C1 segment of cervical spinal cord (tissue), 14 donors: ENCODE data around the gene NBEA.
"Not testable (repeated sequence)": the region's sequence is repeated elsewhere in the genome, so short reads cannot be mapped to it uniquely, and the experiment has no call there.

Experiments used
- DNase-seq, 14 donors: peaks; one replicate each; lab custom pipeline; 2025; lab: John Stamatoyannopoulos, UW

Gene NBEA

GRCh38 chr13:35379663-35380062 lies 437.6 kb downstream of the NBEA start:
- DNase-seq: no peak

- DNase-seq: no peak
Observed at GRCh38 chr13:35387682-35388250, 445.7 kb downstream of the NBEA start.

DNA sequence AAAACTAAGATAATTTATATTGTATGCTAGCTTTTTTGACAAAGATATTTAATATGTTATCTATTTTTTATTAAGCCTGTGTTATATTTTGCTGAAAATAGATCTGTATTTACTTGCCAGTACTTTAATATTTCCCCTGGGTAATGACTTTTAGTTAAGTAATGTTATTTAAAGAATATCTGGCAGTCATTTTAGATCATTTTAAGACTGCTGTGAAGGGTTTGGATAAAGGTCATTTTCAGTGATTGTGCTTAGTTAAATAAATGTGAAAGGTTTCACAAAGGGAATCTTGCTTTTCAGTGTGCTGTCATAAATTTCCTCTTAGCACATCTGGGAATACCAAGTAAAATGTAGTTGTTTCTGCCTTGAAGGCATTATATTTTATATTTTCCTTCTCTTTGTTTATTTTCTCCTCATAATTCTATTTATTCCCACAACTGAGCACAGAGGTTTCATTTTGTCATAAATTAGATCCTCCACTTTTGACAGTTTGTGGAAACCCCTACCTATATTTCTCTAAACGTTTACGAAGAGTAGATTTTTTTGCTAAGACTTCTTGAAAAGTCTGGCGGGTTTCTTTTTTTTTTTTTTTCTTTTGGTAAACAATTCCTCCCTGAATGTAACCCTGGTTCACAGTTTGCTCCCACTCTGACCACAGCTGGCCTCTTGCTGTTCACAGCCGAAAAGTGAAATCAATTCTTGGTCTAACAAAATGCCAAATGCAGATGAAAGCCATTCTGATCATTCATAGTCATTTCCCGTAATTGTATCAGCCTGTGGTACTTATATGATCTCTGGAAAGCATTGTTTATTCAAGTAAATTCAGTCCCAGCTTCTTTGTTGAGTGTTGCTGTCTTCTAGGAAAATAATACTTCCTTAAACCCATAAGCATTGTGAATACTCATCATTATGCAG lies 446.6 kb downstream of the NBEA start:
- DNase-seq: no peak

- DNase-seq: no peak
Observed at GRCh38 chr13:35389535-35389934, 447.5 kb downstream of the NBEA start.

- no peak for DNase-seq
Observed at GRCh38 chr13:35392768-35393167, 450.7 kb downstream of the NBEA start.

GRCh38 chr13:35393886-35394285 lies 451.8 kb downstream of the NBEA start:
- no peak for DNase-seq

DNA sequence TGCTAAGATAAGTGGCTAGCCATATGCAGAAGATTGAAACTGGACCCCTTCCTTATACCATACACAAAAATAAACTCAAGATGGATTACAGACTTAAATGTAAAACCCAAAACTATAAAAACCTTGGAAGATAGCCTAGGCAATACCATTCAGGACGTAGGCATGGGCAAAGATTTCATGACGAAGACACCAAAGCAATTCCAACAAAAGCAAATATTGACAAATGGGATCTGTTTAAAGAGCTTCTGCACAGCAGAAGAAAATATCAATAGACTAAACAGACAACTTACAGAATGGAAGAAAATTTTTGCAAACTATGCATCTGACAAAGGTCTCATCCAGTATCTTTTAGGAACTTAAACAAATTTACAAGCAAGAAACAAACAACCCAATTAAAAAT lies 466.2 kb downstream of the NBEA start:
- not testable (repeated sequence) for DNase-seq

- DNase-seq: no peak
Observed at GRCh38 chr13:35411059-35411744, 469.1 kb downstream of the NBEA start.

DNA sequence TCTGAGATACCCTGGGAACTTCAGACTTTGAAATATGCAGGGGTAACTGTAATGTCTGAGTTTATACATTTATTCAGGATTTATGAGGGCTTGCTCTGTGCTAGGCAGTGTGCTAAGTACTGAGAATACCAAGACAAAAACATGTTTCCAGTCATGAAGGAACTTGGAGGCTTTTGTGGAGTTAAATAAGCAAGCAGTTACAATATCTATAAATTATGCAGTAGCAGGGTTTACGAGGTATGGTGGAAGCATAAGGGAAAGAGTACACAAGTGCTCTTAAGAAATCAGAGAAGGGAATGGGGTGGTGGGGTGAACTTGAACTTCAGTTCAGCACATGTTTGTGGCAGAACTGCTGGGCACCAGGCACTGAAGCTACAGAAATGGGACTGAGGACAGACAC lies 506.4 kb downstream of the NBEA start:
- no peak for DNase-seq

DNA sequence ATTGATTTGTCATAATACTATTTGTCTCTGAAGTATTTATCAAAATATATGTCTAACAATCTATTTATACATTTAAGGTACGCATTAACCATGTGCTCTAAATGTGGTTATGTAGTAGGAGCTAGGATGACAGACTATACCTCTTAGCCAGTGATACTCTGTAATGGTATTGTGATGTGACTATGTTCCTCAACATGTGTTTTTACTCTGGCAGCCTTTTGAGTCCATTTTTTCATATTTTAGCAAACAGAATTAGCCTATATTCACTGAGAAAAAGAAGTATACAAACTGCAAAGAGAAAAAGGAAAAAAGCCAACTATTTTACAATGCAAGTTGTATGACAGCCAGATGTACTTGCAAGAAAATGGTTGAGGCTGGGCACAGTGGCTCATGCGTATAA lies 507.8 kb downstream of the NBEA start:
- DNase-seq: no peak

DNA sequence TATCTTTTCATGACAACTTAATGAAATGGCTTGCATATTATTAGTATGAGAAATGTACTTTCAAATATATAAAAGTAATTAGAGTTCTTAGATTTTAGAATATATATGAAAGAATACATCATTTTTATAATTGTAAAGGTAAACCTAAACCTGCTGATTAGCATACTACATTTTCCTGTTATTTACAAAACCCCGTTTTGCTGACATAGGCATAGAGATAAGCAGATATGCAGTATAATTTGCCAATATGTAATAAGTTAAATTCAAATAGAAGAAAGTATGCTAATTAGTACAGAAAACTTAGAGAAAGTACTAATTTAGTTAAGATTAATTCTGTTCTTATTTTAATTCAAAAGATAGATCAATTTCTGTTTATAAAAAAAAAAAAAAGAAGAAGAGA lies 513.0 kb downstream of the NBEA start:
- no peak for DNase-seq

DNA sequence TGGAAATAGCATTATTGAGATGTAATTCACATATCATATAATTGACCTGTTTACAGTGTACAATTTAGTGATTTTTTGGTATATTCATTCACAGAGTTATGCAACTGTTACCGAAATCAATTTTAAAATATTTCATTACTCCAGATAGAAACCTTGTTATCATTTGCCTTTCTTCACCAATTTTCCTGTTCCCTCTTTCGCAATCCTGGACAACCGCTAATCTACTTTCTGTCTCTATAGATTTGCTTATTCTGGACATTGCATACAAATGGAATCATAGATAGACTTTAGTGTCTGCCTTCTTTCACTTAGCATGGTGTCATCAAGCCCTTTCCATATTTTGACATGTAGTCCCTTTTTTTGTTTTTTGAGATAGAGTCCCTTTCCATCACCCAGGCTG lies 515.2 kb downstream of the NBEA start:
- no peak for DNase-seq

DNA sequence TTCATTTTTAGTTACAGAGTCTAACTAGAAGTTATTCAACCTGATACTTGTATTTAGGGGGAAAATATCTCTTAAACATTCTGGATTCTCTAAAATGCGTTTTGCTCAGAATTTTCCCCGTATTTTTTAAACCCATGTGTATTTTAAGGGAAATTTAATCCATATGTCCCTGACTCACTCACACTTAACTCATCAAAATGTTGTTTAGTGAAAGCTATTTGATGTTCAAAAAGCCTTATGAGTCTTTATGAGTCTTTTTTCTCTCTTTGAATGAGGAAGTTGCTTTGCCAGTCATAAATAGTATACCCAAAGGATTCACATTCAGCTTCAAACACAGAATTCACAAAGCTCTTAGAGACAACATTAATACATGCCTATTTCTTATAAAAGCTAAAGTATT lies 518.0 kb downstream of the NBEA start:
- DNase-seq: no peak

- DNase-seq: no peak
Observed at GRCh38 chr13:35465371-35465770, 523.3 kb downstream of the NBEA start.

- no peak for DNase-seq
Observed at GRCh38 chr13:35468195-35468594, 526.1 kb downstream of the NBEA start.

DNA sequence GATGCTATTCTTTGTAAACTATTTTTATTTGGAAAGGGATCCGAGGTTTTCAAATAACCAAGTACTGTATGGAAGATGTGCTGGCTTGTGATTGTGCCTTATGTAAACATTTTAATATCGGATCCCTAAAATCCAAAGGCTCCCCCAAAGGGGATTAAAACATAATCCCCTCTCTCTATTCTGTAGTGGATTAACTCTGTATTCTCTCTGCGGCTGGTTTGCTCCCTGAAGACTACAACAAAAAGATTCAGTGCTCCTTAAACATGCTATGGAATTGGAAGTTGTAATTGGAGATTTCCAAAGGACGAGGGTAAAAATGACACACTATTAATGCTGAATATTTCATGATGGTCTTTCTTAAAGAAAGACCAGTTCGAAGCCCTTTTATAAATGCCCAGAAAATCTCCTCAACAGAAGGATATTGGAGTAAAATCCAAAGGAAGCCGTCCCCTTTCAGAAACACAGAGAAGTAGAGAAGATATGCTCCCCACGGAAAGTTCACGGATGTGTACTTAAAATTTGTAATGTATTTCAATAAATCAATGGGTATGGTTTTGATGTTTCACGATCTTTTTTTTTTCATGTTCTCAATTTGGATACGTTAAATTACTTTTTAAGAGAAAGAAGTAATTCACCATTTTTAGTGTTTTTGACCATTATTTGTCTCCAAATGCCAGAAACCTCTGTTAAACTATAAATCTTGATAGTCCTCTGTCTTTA lies 527.9 kb downstream of the NBEA start:
- peak in 1 of 14 donors; percentile 45 for DNase-seq

DNA sequence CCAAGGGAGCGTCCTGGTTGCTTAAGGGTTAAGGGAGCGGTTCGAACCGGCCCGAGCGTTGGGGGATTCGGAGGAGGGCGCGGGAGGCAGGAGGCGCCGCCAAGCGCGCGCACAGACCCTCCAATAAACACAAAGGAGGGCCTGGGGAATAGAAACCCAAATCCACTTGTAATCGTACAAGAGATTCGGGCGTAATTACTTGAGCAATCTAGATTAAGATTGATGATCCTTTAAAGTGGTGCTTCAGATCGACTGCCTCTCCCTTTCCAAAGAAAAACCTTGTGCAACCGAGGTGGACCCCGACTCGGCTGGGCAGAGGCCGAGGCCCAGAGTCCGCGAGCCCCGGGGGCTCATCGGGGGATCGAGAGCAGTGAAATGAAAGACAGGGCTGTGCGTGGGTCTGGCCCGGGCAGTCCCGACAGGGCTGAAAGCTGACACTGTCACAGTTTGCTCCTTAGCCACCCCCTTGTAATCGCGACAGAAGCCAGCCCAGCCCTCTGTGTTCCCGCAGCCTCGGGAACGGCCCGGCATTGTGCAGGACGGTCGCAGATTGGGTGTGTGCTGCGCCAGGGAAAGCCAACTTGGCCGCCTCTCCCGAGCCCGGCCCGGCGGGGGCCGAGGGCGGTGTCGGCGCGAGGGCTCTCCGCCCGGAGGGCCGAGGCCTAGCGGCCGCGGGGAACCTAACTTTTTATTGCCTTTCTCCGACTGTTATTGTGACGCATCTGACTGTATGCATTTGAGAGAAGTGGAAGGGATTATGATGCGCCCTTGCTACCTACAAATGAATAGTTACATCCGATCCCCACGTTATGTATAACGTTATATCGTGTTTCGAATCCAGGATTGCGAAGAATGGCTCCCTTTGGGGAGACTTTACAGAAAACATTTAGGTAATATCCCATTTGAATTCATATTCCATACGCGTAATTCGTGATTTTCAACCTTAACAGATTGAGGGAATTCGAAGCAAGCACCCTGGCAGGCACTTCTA lies 528.9 kb downstream of the NBEA start:
- peak in 7 of 14 donors; percentile 10 to 85 (median 34) for DNase-seq

GRCh38 chr13:35471706-35472322 lies 529.7 kb downstream of the NBEA start:
- peak in 1 of 14 donors; percentile 57 for DNase-seq

DNA sequence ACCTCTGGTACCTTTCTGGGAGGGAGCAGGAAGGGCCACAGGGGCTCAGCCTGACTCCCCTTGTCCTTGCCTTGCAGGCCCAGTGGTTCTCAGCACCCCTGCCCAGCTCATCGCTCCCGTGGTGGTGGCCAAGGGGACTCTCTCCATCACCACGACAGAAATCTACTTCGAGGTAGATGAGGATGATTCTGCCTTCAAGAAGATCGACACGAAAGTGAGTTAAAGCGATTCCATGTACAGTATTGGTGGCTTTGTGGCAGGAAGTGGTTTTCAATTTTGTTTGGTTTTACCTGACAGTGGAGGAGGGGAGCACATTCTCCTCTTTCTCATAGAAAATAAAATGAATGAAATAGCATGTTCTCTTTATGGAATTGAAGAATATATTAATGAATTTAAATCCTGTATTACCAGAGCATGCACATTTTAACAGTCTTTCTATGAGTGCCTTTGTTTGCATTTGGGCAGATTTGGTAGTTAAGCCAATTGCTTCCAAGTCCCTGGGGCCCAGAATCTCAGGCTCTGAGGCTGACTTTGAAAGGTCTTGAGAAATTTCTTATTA lies 530.3 kb downstream of the NBEA start:
- peak in 1 of 14 donors; percentile 76 for DNase-seq
